HFFc6 (cell line): ENCODE data around the gene PRMT7. TPM values are rescaled to one million over a fixed set of nuclear protein-coding genes. Genes with fewer than 3 reads are reported as not detected.

Experiments
- DNase-seq: peaks from one replicate; pipeline ENCODE4 v3.0.0-alpha.2; 2018
- H3K27ac Mint-ChIP-seq: 2 replicates; pipeline ENCODE4 v1.8.0; 2020; ENCODE audit warnings: mild to moderate bottlenecking, mixed read lengths
- H3K27me3 Mint-ChIP-seq: 2 replicates; pipeline ENCODE4 v1.8.0; 2021; ENCODE audit warnings: mild to moderate bottlenecking, moderate library complexity, mixed read lengths; ENCODE audit not compliant: insufficient read depth
- H3K36me3 Mint-ChIP-seq: 2 replicates; pipeline ENCODE4 v1.8.0; 2021; ENCODE audit warnings: low read depth, mixed read lengths
- H3K4me1 Mint-ChIP-seq: 2 replicates; pipeline ENCODE4 v1.8.0; 2020; ENCODE audit warnings: low read depth, mixed read lengths
- H3K4me3 Mint-ChIP-seq: 2 replicates; pipeline ENCODE4 v1.8.0; 2020; ENCODE audit warnings: mild to moderate bottlenecking, moderate library complexity, mixed read lengths
- H3K9me3 Mint-ChIP-seq: 2 replicates; pipeline ENCODE4 v1.8.0; 2020; ENCODE audit warnings: mild to moderate bottlenecking, mixed read lengths
- CTCF ChIP-seq: fragments of 200-600 bp; sonication (generic); IDR thresholded peaks from 2 replicates; pipeline ENCODE4 v1.5.0; 2021; ENCODE audit warnings: antibody characterized with exemption, mild to moderate bottlenecking
- total RNA-seq, 6 experiments: library from RNA; stranded (reverse); fragmentation: NEBNext Ultra II Directional; extraction: Animal tissue kit (Norgen Biotek cat#: 25700); gene quantifications; 2 replicates in 1 of 6; 3 replicates in 5 of 6; pipeline ENCODE4 v1.2.3, GENCODE V29; 2021

PRMT7 gene
- total RNA-seq, 6 experiments from 2014 or later: 32.1 to 37.7 (median 36.4) TPM

- no peak for TF ChIP-seq CTCF
- H3K36me3 Mint-ChIP-seq: no peaks in the 10 kb centered on the region
- no peak overlapping the region for H3K27ac Mint-ChIP-seq
- peaks cover 18% of the 10 kb centered on the region for H3K4me1 Mint-ChIP-seq
- H3K27me3 Mint-ChIP-seq: peaks cover 16% of the 10 kb centered on the region; the same call in 1 of the 2 replicates
- no peak overlapping the region for H3K4me3 Mint-ChIP-seq
- no peaks in the 10 kb centered on the region for H3K9me3 Mint-ChIP-seq
- no peak for DNase-seq
Observed at GRCh38 chr16:68362262-68362913, 51.6 kb downstream of the PRMT7 start.

GRCh38 chr16:68362947-68363657, 52.3 kb downstream of the PRMT7 start:
- peaks cover 16% of the 10 kb centered on the region; the same call in 1 of the 2 replicates for H3K27me3 Mint-ChIP-seq
- no peak for DNase-seq
- H3K4me1 Mint-ChIP-seq: peaks cover 18% of the 10 kb centered on the region
- no peak overlapping the region for H3K4me3 Mint-ChIP-seq
- no peak overlapping the region for H3K27ac Mint-ChIP-seq
- no peaks in the 10 kb centered on the region for H3K9me3 Mint-ChIP-seq
- no peaks in the 10 kb centered on the region for H3K36me3 Mint-ChIP-seq
- TF ChIP-seq CTCF: no peak

- H3K27me3 Mint-ChIP-seq: peaks cover 20% of the 10 kb centered on the region; the same call in 1 of the 2 replicates
Observed at GRCh38 chr16:68363658-68364521, 53.1 kb downstream of the PRMT7 start.

GRCh38 chr16:68364561-68364998, 53.8 kb downstream of the PRMT7 start:
- Mint-ChIP-seq H3K36me3 (no peaks in the 10 kb centered on the region), H3K4me3 (no peak overlapping the region), H3K9me3 (no peaks in the 10 kb centered on the region), H3K4me1 (peaks cover 18% of the 10 kb centered on the region), H3K27me3 (peaks cover 20% of the 10 kb centered on the region; the same call in 1 of the 2 replicates), H3K27ac (no peak overlapping the region)
- DNase-seq: no peak
- TF ChIP-seq CTCF: peak; percentile 67

More at GRCh38 chr16:68363658-68364521, 53.1 kb downstream of the PRMT7 start:
- no peak for DNase-seq
- Mint-ChIP-seq H3K36me3 (no peaks in the 10 kb centered on the region), H3K27ac (no peak overlapping the region), H3K4me1 (peaks cover 18% of the 10 kb centered on the region), H3K9me3 (no peaks in the 10 kb centered on the region), H3K4me3 (no peak overlapping the region)
- no peak for TF ChIP-seq CTCF

GRCh38 chr16:68365167-68365817, 54.5 kb downstream of the PRMT7 start:
- Mint-ChIP-seq H3K9me3 (no peaks in the 10 kb centered on the region), H3K4me3 (peak overlapping the region; percentile 17; the same call in 1 of the 2 replicates), H3K27ac (no peak overlapping the region), H3K4me1 (peaks cover 18% of the 10 kb centered on the region), H3K27me3 (peaks cover 20% of the 10 kb centered on the region; the same call in 1 of the 2 replicates), H3K36me3 (no peaks in the 10 kb centered on the region)
- DNase-seq: no peak
- TF ChIP-seq CTCF: no peak
